ENCODE data around the gene CDK7. TPM values are rescaled to one million over a fixed set of nuclear protein-coding genes. Genes with fewer than 3 reads are reported as not detected.

CDK7 gene
- total RNA-seq, 4 donors from 2014 or later: 4.4 to 35.3 (median 11.1) TPM

- intact Hi-C loops (cut with DNase I; ENCODE audit: low total_unique reads): no loop called here
- Histone ChIP-seq H3K4me1 (no peaks in the 10 kb centered on the region), H3K4me3 (no peak overlapping the region), H3K9me3 (no peaks in the 10 kb centered on the region), H3K27ac (no peak overlapping the region), H3K27me3 (no peaks in the 10 kb centered on the region), H3K36me3 (no peaks in the 10 kb centered on the region)
- DNase-seq: no peak
- TF ChIP-seq CTCF (IDR thresholded peaks at IDR 0.05) (no peak), POLR2A (IDR thresholded peaks at IDR 0.05) (no peak)
These were observed 44.8 kb downstream of the CDK7 start for GRCh38 chr5:69279517-69279916.

GRCh38 chr5:69281114-69281513, 46.4 kb downstream of the CDK7 start:
- no peaks in the 10 kb centered on the region for H3K9me3 ChIP-seq
- no peak overlapping the region for H3K4me3 ChIP-seq
- TF ChIP-seq CTCF (IDR thresholded peaks at IDR 0.05) (no peak), POLR2A (IDR thresholded peaks at IDR 0.05) (no peak)
- H3K36me3 ChIP-seq: no peaks in the 10 kb centered on the region
- no peaks in the 10 kb centered on the region for H3K4me1 ChIP-seq
- DNase-seq: no peak
- no peak overlapping the region for H3K27ac ChIP-seq
- intact Hi-C loops (cut with DNase I; ENCODE audit: low total_unique reads): no loop called here
- no peaks in the 10 kb centered on the region for H3K27me3 ChIP-seq

- TF ChIP-seq CTCF (IDR thresholded peaks at IDR 0.05) (no peak), POLR2A (IDR thresholded peaks at IDR 0.05) (no peak)
- Histone ChIP-seq H3K4me1 (no peaks in the 10 kb centered on the region), H3K27ac (no peak overlapping the region), H3K4me3 (no peak overlapping the region), H3K27me3 (no peaks in the 10 kb centered on the region), H3K9me3 (no peaks in the 10 kb centered on the region), H3K36me3 (no peaks in the 10 kb centered on the region)
- DNase-seq: no peak
- intact Hi-C loops (cut with DNase I; ENCODE audit: low total_unique reads): no loop called here
These were observed 49.5 kb downstream of the CDK7 start for GRCh38 chr5:69284203-69284602.

- no peak for TF ChIP-seq POLR2A (IDR thresholded peaks at IDR 0.05)
- TF ChIP-seq CTCF (IDR thresholded peaks at IDR 0.05): no peak
- no peaks in the 10 kb centered on the region for H3K27me3 ChIP-seq
- no peaks in the 10 kb centered on the region for H3K4me1 ChIP-seq
- H3K27ac ChIP-seq: no peak overlapping the region
- H3K36me3 ChIP-seq: no peaks in the 10 kb centered on the region
- intact Hi-C loops (cut with DNase I; ENCODE audit: low total_unique reads): no loop called here
- H3K4me3 ChIP-seq: no peak overlapping the region
- no peaks in the 10 kb centered on the region for H3K9me3 ChIP-seq
- no peak for DNase-seq
These were observed 50.9 kb downstream of the CDK7 start for GRCh38 chr5:69285448-69286116.

GRCh38 chr5:69288069-69288468, 53.4 kb downstream of the CDK7 start:
- no peaks in the 10 kb centered on the region for H3K9me3 ChIP-seq
- no peak overlapping the region for H3K27ac ChIP-seq
- DNase-seq: no peak
- H3K36me3 ChIP-seq: no peaks in the 10 kb centered on the region
- TF ChIP-seq POLR2A (IDR thresholded peaks at IDR 0.05) (no peak), CTCF (IDR thresholded peaks at IDR 0.05) (no peak)
- H3K27me3 ChIP-seq: no peaks in the 10 kb centered on the region
- no peak overlapping the region for H3K4me3 ChIP-seq
- H3K4me1 ChIP-seq: no peaks in the 10 kb centered on the region
- intact Hi-C loops (cut with DNase I; ENCODE audit: low total_unique reads): no loop called here

Measured in uterus (tissue), 4 donors.